Naive thymus-derived CD4-positive, alpha-beta T cell (primary cell): ENCODE measurements around the gene HIP1R. TPM values are rescaled to one million over a fixed set of nuclear protein-coding genes. Genes with fewer than 3 reads are reported as not detected.

ENCODE experiments used
- ATAC-seq: fragments of 150-1000 bp; cut with Tn5 transposase; 2 replicates; pipeline ENCODE4 v1.10.0; 2021; ENCODE audit warnings: mild to moderate bottlenecking, moderate library complexity
- CTCF ChIA-PET: fragments of 350-600 bp; sonication (Branson Sonifier 250); formaldehyde crosslinking; loops from one replicate; lab custom pipeline; 2021; ENCODE audit warnings: antibody characterized with exemption; lab: Charles Lee
- POLR2A ChIA-PET: fragments of 350-600 bp; sonication (Branson Sonifier 250); formaldehyde crosslinking; loops from one replicate; lab custom pipeline; 2021; ENCODE audit warnings: antibody characterized with exemption, inconsistent platforms; lab: Charles Lee
- DNase-seq, 9 donors: peaks; one replicate each; pipeline versions ENCODE4 v3.0.0 to v3.0.0-alpha.2; 2020 to 2022; ENCODE audit warnings: mixed read lengths in 1 of 9
- H3K27ac ChIP-seq: one replicate; pipeline ENCODE4 v1.7.0; 2013; ENCODE audit warnings: mild to moderate bottlenecking, low read depth, low read length, moderate library complexity
- H3K27me3 ChIP-seq, 2 donors: one replicate each; pipeline ENCODE4 v1.7.0; 2013; ENCODE audit warnings: low read length in 2 of 2, mild to moderate bottlenecking in 2 of 2, moderate library complexity in 2 of 2; ENCODE audit not compliant: control insufficient read depth in 2 of 2, insufficient read depth in 2 of 2
- H3K36me3 ChIP-seq, 3 experiments: 1 replicate in 2 of 3; 2 replicates in 1 of 3; pipeline ENCODE4 v1.7.0; 2013; ENCODE audit warnings: low read length in 3 of 3, mild to moderate bottlenecking in 3 of 3, moderate library complexity in 1 of 3; ENCODE audit not compliant: insufficient read depth in 3 of 3, control insufficient read depth in 2 of 3
- H3K4me1 ChIP-seq, 2 donors: one replicate each; pipeline ENCODE4 v1.7.0; 2013; ENCODE audit warnings: low read length in 2 of 2, mild to moderate bottlenecking in 2 of 2, moderate library complexity in 1 of 2; ENCODE audit not compliant: control insufficient read depth in 2 of 2, insufficient read depth in 2 of 2
- H3K4me3 ChIP-seq: 2 replicates; pipeline ENCODE4 v1.7.0; 2013; ENCODE audit warnings: mild to moderate bottlenecking, low read length
- H3K9me3 ChIP-seq, 3 experiments: 1 replicate in 2 of 3; 2 replicates in 1 of 3; pipeline ENCODE4 v1.7.0; 2013; ENCODE audit warnings: low read length in 3 of 3; ENCODE audit not compliant: control insufficient read depth in 2 of 3
- H3K27ac Mint-ChIP-seq, 9 donors: one replicate each; pipeline ENCODE4 v1.8.0; 2020 to 2022; ENCODE audit warnings: mixed read lengths in 9 of 9, mild to moderate bottlenecking in 8 of 9, moderate library complexity in 5 of 9, inconsistent platforms in 2 of 9
- H3K27me3 Mint-ChIP-seq, 5 donors: one replicate each; pipeline ENCODE4 v1.8.0; 2021 to 2022; ENCODE audit warnings: mixed read lengths in 5 of 5, mild to moderate bottlenecking in 1 of 5
- H3K36me3 Mint-ChIP-seq, 5 donors: one replicate each; pipeline ENCODE4 v1.8.0; 2020 to 2022; ENCODE audit warnings: mixed read lengths in 5 of 5, mild to moderate bottlenecking in 3 of 5, inconsistent platforms in 1 of 5
- H3K4me1 Mint-ChIP-seq, 7 donors: one replicate each; pipeline ENCODE4 v1.8.0; 2020 to 2022; ENCODE audit warnings: mixed read lengths in 7 of 7, mild to moderate bottlenecking in 3 of 7, inconsistent platforms in 1 of 7
- H3K4me3 Mint-ChIP-seq, 10 donors: one replicate each; pipeline ENCODE4 v1.8.0; 2020 to 2022; ENCODE audit warnings: mild to moderate bottlenecking in 10 of 10, mixed read lengths in 10 of 10, moderate library complexity in 6 of 10, inconsistent platforms in 2 of 10
- H3K9me3 Mint-ChIP-seq, 11 donors: one replicate each; pipeline ENCODE4 v1.8.0; 2020 to 2022; ENCODE audit warnings: mixed read lengths in 11 of 11, mild to moderate bottlenecking in 4 of 11, inconsistent platforms in 1 of 11, moderate library complexity in 1 of 11
- intact Hi-C, 2 donors: fragments of 100-400 bp; cut with micrococcal nuclease; formaldehyde crosslinking; loops; one replicate each; pipeline ENCODE4 v1.15.1; 2023
- polyA plus RNA-seq, 2 donors: library from polyadenylated mRNA; unstranded; fragments of 300-500 nt; fragmentation: Illumina TruSeq; gene quantifications; one replicate each; pipeline ENCODE4 v1.2.3, GENCODE V29; 2021
- total RNA-seq, 6 experiments: library from RNA in 5 of 6; stranded (reverse) in 5 of 6; gene quantifications; 1 replicate in 5 of 6; 2 replicates in 1 of 6; pipeline ENCODE4 v1.2.3 and lab custom pipeline; 2021 to 2026

The HIP1R gene
- total and polyA plus RNA-seq, 7 experiments from 2014 or later, result 7.0 to 162 (median 87.2) TPM

GRCh38 chr12:122842505-122843405, 7.5 kb downstream of the HIP1R start:
- ATAC-seq (no peak), DNase-seq (no peak)
- Histone ChIP-seq H3K27me3 (no peaks in the 10 kb centered on the region), H3K4me1 (peaks cover 0 to 2% of the 10 kb centered on the region in 2 donors), H3K27ac (no peak overlapping the region), H3K36me3 (peaks cover 0 to 23% (median 0%) of the 10 kb centered on the region in 3 experiments), H3K9me3 (no peaks in the 10 kb centered on the region), H3K4me3 (no peak overlapping the region)
- POLR2A ChIA-PET, result interaction anchor here (0.7 kb wide), 1 partner anchor 609 kb away, joined by 3 read pairs; no protein-coding TSS in a partner anchor
- Mint-ChIP-seq H3K4me3 (no peak overlapping the region), H3K27ac (no peak overlapping the region), H3K27me3 (no peaks in the 10 kb centered on the region), H3K4me1 (peaks cover 7 to 44% (median 40%) of the 10 kb centered on the region in 7 donors), H3K9me3 (no peaks in the 10 kb centered on the region), H3K36me3 (peaks cover 0 to 13% (median 0%) of the 10 kb centered on the region in 5 donors)
- CTCF ChIA-PET, result interaction anchor here (0.7 kb wide), 1 partner anchor 476 kb away, joined by 3 read pairs; no protein-coding TSS in a partner anchor
- intact Hi-C loops, result no loop called here

- intact Hi-C loops, result no loop called here
- ChIA-PET CTCF (no interaction called here), POLR2A (no interaction called here)
- H3K4me3 Mint-ChIP-seq, result no peak overlapping the region
- H3K4me3 ChIP-seq, result no peak overlapping the region
- peaks cover 1 to 37% (median 33%) of the 10 kb centered on the region in 7 donors for H3K4me1 Mint-ChIP-seq
- no peaks in the 10 kb centered on the region for H3K27me3 Mint-ChIP-seq
- peaks cover 0 to 30% (median 0%) of the 10 kb centered on the region in 3 experiments for H3K36me3 ChIP-seq
- H3K27ac ChIP-seq, result no peak overlapping the region
- no peaks in the 10 kb centered on the region for H3K4me1 ChIP-seq
- H3K27ac Mint-ChIP-seq, result peak overlapping the region in 2 of 9 donors; percentile 28 to 56
- H3K9me3 ChIP-seq, result no peaks in the 10 kb centered on the region
- H3K27me3 ChIP-seq, result no peaks in the 10 kb centered on the region
- peaks cover 0 to 10% (median 0%) of the 10 kb centered on the region in 5 donors for H3K36me3 Mint-ChIP-seq
- ATAC-seq (no peak), DNase-seq (no peak)
- H3K9me3 Mint-ChIP-seq, result no peaks in the 10 kb centered on the region
Observed at GRCh38 chr12:122843455-122843854, 8.2 kb downstream of the HIP1R start.

- H3K27me3 Mint-ChIP-seq, result no peaks in the 10 kb centered on the region
- Histone ChIP-seq H3K4me1 (no peaks in the 10 kb centered on the region), H3K27ac (no peak overlapping the region), H3K4me3 (no peak overlapping the region), H3K27me3 (no peaks in the 10 kb centered on the region), H3K36me3 (peaks cover 0 to 39% (median 2%) of the 10 kb centered on the region in 3 experiments), H3K9me3 (no peaks in the 10 kb centered on the region)
- no peaks in the 10 kb centered on the region for H3K9me3 Mint-ChIP-seq
- intact Hi-C loops, result no loop called here
- ChIA-PET POLR2A (interaction anchor here (0.6 to 0.8 kb wide), 2 partner anchors 19 to 621 kb away, joined by 3 to 5 read pairs; no protein-coding TSS in a partner anchor), CTCF (no interaction called here)
- H3K4me1 Mint-ChIP-seq, result peaks cover 0 to 27% (median 23%) of the 10 kb centered on the region in 7 donors
- DNase-seq (no peak), ATAC-seq (no peak)
- peak overlapping the region in 4 of 9 donors; percentile 8 to 77 (median 56) for H3K27ac Mint-ChIP-seq
- no peak overlapping the region for H3K4me3 Mint-ChIP-seq
- peaks cover 0 to 2% (median under 1%) of the 10 kb centered on the region in 5 donors for H3K36me3 Mint-ChIP-seq
Observed at GRCh38 chr12:122844366-122844971, 9.2 kb downstream of the HIP1R start.

GRCh38 chr12:122845041-122845864, 10.0 kb downstream of the HIP1R start:
- Histone ChIP-seq H3K9me3 (no peaks in the 10 kb centered on the region), H3K36me3 (peaks cover 0 to 37% (median 2%) of the 10 kb centered on the region in 3 experiments), H3K27me3 (no peaks in the 10 kb centered on the region), H3K4me1 (no peaks in the 10 kb centered on the region), H3K4me3 (no peak overlapping the region), H3K27ac (no peak overlapping the region)
- no peaks in the 10 kb centered on the region for H3K9me3 Mint-ChIP-seq
- no peak overlapping the region for H3K4me3 Mint-ChIP-seq
- peaks cover 0 to 6% (median 3%) of the 10 kb centered on the region in 5 donors for H3K36me3 Mint-ChIP-seq
- CTCF ChIA-PET, result no interaction called here
- ATAC-seq, result no peak
- intact Hi-C loops, result no loop called here
- H3K27ac Mint-ChIP-seq, result no peak overlapping the region
- no peaks in the 10 kb centered on the region for H3K27me3 Mint-ChIP-seq
- no peak for DNase-seq
- POLR2A ChIA-PET, result interaction anchor here (0.8 to 1.2 kb wide), 3 partner anchors 9 to 119 kb away, joined by 3 to 5 read pairs (median 5); no protein-coding TSS in a partner anchor
- H3K4me1 Mint-ChIP-seq, result peaks cover 0 to 21% (median 18%) of the 10 kb centered on the region in 7 donors

GRCh38 chr12:122845865-122846621, 10.8 kb downstream of the HIP1R start:
- Histone ChIP-seq H3K4me1 (no peaks in the 10 kb centered on the region), H3K27me3 (no peaks in the 10 kb centered on the region), H3K27ac (no peak overlapping the region), H3K36me3 (peaks cover 0 to 38% (median 2%) of the 10 kb centered on the region in 3 experiments), H3K4me3 (no peak overlapping the region), H3K9me3 (no peaks in the 10 kb centered on the region)
- POLR2A ChIA-PET, result interaction anchor here (0.7 to 1.2 kb wide), 3 partner anchors 10 to 387 kb away, joined by 3 to 5 read pairs (median 3); partner anchors contain the start of gene MPHOSPH9
- CTCF ChIA-PET, result no interaction called here
- DNase-seq (no peak), ATAC-seq (no peak)
- Mint-ChIP-seq H3K9me3 (no peaks in the 10 kb centered on the region), H3K4me3 (no peak overlapping the region), H3K4me1 (peaks cover 0 to 20% (median 13%) of the 10 kb centered on the region in 7 donors), H3K36me3 (peaks cover 0 to 6% (median 3%) of the 10 kb centered on the region in 5 donors), H3K27me3 (no peaks in the 10 kb centered on the region), H3K27ac (no peak overlapping the region)
- intact Hi-C loops, result no loop called here
